HG03565 (cell line): ENCODE measurements around the gene CACNA1C.
"Not testable (repeated sequence)": the region's sequence is repeated elsewhere in the genome, so short reads cannot be mapped to it uniquely, and the experiment has no call there.

Experiments used
- ATAC-seq: cut with Tn5 transposase; IDR thresholded peaks from one replicate; pipeline ENCODE4 v1.9.1; 2021; ENCODE audit warnings: mild to moderate bottlenecking, moderate library complexity; ENCODE audit not compliant: unreplicated experiment

The CACNA1C gene

DNA sequence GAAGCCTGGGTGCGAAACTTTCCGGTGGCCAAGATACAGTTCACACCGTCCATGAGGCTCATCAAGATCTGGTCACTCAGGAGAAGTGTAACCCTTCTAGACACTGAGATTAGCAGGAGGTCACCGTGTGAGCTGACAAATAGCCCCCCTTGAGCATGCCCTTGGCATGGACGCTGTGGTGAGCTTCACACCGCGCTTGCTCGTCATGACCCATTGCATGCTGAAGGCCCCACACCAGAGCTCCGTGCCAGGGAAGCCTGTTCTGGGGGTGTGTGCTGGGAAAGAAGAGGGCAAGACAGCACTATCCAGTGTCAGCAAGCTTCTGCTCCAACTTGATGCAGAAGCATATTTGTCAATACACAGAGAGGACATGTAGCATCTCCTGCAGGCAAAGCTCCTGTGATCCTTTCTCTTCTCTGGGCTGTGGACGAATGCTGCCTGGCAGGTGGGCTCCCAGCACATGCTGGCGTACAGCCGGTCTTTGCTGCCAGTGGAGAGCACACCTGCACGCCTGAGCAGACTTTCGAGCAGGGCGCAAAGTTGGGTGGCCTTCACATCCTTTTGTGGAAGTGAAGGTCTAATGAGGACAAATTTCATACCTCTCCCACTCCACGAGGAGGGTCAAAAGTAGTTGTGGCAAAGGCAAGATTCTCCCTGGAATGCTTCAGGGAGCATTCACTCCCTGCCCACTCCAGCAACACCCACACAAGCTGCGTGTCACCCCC lies 615.1 kb downstream of the CACNA1C start:
- ATAC-seq = no peak

DNA sequence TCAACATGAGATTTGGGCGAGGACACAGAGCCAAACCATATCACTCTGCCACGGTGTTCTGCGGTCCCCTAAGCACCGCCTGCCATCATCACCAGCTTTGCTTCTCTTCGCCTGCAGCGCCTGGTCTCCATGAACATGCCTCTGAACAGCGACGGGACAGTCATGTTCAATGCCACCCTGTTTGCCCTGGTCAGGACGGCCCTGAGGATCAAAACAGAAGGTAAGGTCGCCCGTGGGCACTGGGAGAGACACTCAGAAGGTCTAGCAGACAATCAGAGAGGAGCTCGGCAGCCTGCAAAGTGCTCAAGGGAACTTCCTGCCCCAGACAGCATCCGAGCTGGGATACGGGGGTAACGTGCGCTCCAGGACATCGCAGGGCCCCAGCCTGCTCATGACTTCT lies 616.0 kb downstream of the CACNA1C start:
- no peak for ATAC-seq

DNA sequence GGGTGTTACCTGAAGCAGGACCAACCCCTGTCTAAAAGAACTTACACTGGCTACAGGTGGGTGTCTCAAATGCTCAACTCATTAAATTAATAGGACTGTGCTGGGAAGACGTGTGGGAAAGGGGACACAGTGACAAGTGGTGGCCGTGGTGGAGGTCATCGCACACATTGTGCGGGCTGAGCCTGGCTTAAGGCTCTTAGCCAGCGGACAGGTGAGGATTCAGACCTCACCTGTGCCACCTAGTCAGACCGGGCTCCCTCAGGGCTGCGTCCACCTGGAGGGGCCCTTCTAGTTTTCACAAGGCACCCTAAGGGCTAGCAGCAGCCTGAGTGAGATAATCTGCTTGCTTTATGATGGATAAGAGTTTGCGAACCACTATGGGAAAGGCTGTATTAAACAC lies 616.8 kb downstream of the CACNA1C start:
- no peak for ATAC-seq

DNA sequence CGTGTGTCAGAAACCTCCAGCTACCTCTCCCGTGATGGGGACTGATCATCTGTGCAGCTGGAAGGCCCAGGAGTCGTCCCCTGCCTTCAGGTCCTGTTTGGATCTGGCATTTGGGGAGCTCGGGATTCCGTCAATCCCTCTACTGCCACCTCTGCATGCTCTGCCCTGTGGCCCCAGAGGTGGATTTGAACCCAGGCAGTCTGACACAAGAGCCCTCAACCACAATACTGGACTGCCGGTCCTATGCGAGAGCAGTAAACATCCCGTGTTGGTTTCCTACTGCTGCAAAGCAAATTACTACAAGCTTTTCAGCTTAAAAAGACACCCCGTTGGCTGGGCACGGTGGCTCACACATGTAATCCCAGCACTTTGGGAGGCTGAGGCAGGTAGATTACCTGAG lies 620.1 kb downstream of the CACNA1C start:
- no peak for ATAC-seq

DNA sequence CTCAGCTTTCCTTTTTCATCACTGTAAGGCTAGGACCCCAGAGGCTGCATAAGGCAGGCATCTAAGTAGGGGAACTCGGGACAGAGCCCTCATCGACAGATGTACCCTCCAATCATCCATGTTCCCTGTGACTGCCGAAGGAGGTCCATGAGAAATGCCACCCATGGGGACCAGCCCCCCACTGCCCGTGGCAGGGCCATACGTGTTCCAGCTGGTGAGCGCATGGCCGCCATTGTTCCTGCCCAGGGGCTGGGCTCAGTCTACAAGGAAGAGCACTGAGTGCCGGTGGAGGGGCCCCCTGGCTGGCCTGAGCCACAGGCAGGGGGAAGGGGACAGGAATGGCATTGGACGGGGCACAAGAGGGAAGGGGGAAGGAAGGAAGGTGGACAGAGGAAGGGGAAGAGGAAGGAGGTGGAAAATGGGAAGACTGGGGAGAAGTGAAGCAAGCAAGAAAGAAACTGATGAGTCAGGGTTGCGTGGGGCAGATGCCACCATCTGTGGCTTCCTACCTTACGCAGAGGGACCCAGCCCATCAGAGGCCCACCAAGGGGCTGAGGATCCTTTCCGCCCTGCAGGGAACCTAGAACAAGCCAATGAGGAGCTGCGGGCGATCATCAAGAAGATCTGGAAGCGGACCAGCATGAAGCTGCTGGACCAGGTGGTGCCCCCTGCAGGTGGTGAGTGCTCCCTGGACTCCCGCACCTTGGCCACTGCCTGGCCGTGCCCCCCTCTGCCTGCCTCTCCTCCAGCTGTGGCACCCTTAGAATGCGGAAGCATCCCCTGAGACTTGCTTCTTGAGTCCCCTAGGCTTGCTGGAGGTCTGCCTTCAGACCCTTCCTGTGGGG lies 621.4 kb downstream of the CACNA1C start:
- no peak for ATAC-seq

DNA sequence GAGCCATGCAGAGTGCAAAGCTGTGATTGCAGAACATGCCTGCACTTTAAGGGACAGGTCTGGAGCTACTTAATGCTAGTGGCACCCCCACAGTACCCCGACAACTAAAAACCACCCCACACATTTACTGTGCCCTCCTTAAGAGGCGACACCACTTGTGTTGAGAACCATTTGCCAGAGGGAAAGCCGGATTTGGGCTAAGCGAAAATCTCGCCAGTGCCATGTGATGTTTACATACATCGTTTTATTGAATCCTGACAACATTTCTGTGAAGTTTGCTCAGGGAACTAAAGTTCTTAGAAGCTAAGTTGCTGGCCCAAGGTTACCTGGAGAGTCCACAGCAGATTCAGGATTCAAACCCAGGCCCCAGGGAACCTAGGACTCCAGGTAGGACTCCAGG lies 623.0 kb downstream of the CACNA1C start:
- ATAC-seq = no peak

DNA sequence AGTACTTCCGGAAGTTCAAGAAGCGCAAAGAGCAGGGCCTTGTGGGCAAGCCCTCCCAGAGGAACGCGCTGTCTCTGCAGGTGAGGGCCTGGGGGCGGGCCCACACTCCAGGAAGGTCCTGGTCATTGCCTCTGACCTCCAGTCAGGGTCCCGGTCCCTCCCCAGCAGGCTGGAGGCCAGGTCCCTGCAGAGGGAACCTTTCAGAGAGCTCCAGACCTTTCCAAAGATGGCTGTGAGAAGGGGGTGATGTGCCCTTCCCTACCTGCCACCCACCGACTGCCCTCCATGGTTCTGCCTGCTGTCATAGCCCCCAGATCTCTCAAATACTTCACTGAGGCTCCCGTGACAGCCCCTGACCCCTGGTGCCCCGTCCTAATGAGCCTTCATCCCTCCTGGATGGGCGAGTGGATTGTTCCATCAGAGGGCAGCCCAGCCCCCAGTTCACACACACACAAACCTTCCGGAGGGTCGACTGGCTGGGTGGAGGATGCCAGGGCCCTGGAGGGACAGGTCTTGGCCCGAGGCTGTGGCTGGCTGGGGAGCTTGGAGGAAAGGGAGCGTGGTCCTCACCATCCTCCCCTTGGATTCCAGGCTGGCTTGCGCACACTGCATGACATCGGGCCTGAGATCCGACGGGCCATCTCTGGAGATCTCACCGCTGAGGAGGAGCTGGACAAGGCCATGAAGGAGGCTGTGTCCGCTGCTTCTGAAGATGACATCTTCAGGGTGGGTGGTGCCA lies 624.5 kb downstream of the CACNA1C start:
- no peak for ATAC-seq

DNA sequence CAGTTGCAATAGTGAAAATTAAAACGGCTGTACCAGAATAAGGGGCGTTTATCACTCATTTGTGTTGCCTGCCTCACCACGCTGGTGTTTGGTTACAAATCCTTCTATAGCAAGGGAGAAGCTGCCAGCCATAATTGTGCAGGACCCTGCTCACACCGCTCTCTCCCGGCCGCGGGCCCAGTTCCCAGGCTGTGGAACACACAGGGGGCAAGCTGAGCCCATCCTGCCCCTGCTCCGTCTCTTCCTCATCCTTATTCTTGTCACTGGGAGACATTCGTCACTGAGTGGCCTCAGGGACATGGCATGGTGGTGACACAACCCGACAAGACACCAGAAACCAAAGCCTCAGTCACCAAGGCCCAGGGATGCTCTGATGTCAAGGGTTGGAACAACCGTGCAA lies 625.6 kb downstream of the CACNA1C start:
- no peak for ATAC-seq

DNA sequence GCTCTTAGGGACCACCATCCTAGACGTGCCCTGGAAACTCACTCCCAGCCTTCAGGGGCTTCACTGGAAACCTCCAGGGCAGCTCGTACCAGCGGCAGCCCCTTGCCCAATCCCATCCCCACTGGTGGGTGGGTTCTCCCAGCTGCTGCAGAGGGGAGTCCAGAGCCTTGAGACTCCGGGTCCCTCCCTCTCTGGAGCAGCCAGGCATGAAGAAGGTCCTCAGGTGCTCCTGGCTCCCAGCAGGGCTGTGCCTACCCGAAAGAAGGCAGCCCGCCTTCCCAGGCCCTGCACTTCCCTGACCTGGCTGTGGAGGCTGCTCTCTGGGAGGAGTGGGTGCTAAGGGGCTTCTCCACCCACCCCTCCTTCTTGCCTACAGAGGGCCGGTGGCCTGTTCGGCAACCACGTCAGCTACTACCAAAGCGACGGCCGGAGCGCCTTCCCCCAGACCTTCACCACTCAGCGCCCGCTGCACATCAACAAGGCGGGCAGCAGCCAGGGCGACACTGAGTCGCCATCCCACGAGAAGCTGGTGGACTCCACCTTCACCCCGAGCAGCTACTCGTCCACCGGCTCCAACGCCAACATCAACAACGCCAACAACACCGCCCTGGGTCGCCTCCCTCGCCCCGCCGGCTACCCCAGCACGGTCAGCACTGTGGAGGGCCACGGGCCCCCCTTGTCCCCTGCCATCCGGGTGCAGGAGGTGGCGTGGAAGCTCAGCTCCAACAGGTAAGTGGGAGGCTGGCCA lies 626.5 kb downstream of the CACNA1C start:
- no peak for ATAC-seq

DNA sequence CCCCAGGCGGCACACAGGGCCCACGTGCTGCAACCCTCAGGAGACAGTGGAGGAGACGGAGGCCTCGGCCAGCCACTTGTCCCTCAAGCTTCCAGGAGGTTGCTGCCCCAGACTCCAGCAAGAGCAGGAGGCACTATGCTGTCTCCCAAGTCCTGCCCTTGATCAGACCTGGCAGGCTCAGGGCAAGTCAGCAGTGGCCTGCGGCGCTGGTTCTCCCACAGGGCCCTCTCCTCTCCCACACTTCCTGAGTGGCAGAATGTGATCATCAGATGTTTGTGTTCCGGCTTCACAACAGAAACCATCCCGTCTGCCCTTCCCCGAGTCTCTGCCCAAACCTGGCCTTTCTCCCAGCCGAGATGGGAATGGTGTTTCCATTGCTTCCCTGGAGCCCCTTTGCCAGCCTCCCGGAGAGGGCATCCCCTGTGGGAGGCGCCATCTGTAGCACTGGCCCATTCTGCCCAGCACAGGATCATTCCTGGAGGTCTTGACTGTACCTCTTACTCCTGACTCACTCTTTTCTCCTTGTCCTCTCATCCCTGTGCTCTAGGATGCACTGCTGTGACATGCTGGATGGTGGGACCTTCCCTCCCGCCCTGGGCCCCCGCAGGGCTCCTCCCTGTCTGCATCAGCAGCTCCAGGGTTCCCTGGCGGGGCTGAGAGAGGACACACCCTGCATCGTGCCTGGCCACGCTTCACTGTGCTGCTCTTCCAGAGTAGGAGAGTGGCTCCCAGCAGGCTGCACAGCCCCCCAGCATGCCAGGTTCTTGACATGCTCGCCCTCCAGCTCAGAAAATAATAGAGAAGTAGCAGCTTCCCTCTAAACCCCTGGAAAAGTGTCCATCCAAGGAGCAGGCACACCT lies 627.3 kb downstream of the CACNA1C start:
- no peak for ATAC-seq

DNA sequence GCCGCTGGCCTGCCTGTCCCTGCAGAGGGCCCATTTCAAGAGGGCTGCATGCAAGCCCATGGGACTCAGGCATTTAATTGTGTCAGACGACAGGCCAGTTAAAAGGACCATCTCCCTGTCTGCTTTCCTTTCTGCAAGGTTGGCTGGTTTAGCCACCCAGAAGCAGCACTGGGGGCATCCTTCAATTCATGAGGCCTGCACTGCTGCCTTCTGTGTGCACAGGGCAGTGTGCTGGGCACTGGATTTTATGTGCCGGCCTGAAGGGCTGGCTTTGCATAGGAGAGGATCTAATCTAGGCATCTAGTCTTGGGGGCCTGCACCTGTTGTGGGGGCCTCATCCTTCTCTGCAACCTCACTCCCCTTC lies 627.9 kb downstream of the CACNA1C start:
- ATAC-seq = no peak

DNA sequence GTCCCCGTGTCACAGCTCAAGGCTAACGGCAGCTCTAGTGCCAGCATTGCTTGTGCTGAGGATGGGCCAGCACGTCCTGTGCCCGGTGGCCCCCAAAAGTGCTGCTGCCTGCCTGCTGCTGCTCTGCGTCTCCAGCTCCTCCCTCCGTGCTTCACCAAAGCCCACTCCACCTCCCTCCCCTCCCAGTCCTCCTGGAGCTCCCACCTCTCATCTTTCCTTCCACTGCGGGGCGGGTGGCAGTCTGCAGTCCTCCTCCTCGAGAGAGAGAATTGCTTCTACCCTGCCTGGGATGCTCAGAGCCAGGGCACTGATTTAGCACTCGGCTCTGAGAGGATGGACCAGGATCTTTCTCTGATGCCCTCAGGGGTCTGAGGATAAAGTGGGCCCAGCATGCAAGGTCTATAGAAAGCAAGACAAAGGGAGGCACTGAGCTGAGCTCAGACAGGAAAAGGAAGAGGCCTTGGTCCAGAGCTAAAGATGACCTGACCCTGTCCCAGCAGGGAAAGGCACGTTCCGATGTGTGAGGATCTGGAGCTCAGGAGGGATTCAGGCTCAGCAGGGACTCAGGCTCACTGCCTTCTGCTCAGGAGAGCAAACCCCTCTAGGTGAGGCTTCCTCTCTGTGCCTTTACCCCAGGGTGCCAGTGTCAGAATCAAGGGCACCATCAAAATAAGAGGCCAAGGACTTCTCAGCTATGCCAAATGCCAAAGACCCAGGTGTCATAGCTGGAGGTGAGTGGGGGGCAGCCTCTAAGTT lies 628.8 kb downstream of the CACNA1C start:
- no peak for ATAC-seq

DNA sequence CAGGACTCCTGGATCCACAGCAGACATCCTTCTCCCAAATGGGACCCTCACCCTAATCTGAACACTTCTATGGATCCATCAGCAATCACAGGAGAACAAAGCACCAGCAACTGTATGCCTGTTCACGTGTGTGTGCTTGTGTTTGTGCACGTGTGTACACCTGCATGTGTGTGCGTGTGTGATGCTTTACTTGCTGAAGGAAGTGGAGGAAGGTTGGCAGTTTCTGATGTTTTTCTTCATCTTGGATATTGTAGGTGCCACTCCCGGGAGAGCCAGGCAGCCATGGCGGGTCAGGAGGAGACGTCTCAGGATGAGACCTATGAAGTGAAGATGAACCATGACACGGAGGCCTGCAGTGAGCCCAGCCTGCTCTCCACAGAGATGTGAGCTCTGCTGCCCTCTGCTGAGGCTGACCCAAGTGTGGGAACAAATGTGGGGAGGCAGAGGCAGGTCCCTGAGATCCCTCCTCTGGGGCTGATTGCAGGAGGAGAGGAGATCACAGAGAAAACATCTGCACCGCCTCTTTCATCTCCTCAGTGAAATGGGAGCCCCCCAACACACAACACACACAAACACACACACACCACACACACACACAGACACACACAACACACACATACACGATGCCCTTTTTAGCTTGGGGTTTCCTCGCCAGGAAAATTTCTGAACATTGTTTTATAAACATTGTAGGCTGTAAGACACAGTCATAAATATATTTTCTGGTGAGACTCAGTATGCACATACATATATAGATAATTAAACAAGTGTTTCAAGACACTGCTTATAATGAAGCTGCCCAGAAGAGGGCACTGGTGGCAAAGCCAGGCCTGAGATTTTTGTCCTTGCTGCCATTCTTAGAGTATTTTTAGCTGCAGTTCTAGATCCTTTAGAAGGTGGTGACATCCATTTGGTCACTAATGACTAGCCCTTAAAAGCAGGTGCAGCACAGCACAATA lies 629.8 kb downstream of the CACNA1C start:
- ATAC-seq = no peak

DNA sequence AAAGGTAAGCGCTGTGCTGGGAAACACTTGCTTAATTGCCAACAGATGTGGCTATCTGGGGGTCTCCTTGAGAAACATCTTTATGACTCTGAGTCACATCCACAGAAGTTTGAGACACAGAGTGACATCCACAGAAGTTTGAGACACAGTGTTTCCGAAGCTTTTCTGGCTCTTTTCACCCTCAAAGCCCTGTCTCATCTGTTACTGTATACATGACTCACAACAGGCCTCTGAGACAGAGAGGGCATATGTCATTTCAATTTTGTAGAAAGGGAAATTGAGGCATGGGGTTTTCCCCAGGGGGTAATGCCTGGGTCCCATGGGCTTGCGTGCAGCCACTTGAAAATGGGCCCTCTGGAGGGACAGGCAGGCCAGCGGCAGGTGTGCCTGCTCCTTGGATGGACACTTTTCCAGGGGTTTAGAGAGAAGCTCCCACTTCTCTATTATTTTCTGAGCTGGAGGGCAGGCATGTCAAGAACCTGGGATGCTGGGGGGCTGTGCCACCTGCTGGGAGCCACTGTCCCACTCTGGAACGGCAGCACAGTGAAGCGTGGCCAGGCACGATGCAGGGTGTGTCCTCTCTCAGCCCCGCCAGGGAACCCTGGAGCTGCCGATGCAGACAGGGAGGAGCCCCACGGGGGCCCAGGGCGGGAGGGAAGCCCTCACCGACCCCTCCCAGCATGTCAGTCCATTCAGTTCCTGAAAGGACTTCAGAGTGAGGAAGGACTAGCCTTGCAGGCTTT lies 630.7 kb downstream of the CACNA1C start:
- no peak for ATAC-seq

DNA sequence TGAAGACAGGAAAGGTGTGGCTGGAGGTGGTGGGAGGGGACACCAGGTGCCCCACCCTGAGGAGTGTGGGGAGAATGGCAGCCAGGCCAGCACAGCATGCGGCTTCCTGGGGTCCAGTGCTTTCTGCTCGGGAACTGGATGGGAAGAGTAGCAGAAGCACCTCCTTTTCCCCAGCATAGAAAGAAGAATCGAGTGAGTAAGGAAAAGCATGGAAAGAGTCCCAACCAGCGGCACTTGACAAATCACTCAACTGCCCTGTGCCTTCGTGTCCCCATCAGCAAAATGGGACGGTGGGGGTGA lies 631.2 kb downstream of the CACNA1C start:
- not testable (repeated sequence) for ATAC-seq

DNA sequence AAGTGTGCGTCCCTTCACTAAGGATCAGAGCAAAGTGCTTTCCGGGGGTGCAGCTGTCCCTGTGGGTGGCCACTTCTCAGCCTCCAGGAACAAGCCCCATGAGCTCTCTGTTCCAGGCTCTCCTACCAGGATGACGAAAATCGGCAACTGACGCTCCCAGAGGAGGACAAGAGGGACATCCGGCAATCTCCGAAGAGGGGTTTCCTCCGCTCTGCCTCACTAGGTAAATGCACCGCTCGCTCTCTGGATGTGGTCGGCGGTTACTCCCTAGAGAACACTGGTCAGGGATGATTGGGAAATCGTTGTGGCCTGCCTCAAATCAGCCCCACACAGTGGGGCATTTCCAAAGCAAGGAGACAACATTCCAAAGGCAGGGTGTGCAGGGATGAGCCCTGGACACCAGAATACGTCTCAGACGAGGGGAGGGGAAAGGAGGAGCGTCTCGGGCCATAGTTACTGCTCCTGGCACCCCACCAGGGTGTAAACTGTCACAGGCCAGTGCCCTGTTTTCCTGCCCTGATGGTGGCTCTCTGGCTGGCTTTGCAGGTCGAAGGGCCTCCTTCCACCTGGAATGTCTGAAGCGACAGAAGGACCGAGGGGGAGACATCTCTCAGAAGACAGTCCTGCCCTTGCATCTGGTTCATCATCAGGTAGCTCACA lies 633.0 kb downstream of the CACNA1C start:
- not testable (repeated sequence) for ATAC-seq

DNA sequence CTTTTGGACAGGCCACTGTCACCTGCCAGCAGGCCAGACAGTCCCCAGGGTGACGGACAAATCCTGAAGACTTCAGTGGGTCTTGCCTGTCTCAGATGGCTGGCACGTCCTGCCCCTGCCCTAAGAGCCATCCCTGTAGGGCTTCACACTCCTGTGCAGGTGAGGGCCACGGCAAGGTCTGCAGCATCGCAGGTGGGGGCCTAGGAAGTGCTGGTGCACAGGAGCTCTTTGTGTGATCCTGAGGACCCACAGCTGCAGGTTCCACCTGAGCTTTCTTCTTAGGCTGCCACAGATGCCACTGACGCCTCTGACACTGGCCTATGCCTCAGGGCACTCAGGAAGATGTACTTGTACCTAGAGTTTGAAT lies 633.5 kb downstream of the CACNA1C start:
- ATAC-seq = no peak
